NT2/D1 (cell line): Measurements from ENCODE around the gene CIB4.

Experiments used
- SUZ12 ChIP-seq: IDR thresholded peaks from 2 replicates; pipeline ENCODE4 v1.6.1; 2011; ENCODE audit not compliant: insufficient read length, insufficient read depth; ENCODE audit errors: extremely low read depth
- YY1 ChIP-seq: IDR thresholded peaks from 2 replicates; pipeline ENCODE4 v1.6.1; 2011; ENCODE audit not compliant: insufficient read length, insufficient read depth
- ZNF274 ChIP-seq: IDR thresholded peaks from 2 replicates; pipeline ENCODE4 v1.6.1; 2011; ENCODE audit warnings: mild to moderate bottlenecking, low read depth, low read length

DNA sequence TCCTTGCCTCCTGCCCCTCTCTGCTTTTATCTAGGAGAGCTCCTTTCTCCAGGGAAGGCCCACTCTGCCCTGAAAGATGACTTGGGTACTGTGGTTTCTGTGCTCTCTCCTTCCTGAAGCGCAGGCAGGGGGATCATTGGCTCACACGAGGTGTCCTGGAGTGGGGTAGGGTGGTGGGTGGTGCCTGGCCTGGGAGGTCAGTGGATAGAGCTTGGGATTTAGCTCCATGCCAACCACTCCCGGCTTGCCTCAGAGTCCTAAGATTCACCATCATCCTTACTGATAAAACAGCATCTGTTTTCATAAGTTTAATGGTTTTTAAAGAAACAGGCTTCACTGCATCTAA is 63.1 kb downstream of the CIB4 start:
- TF ChIP-seq ZNF274 (no peak), SUZ12 (no peak), YY1 (no peak)
